ENCODE results near the gene KCNN3. TPM values are rescaled to one million over a fixed set of nuclear protein-coding genes. Genes with fewer than 3 reads are reported as not detected.

KCNN3 gene
- total RNA-seq, 3 donors from 2014 or later (not counting 1 experiment from before 2014, with no cell fraction given), result 0.05 to 0.95 TPM; not detected in 1

DNA sequence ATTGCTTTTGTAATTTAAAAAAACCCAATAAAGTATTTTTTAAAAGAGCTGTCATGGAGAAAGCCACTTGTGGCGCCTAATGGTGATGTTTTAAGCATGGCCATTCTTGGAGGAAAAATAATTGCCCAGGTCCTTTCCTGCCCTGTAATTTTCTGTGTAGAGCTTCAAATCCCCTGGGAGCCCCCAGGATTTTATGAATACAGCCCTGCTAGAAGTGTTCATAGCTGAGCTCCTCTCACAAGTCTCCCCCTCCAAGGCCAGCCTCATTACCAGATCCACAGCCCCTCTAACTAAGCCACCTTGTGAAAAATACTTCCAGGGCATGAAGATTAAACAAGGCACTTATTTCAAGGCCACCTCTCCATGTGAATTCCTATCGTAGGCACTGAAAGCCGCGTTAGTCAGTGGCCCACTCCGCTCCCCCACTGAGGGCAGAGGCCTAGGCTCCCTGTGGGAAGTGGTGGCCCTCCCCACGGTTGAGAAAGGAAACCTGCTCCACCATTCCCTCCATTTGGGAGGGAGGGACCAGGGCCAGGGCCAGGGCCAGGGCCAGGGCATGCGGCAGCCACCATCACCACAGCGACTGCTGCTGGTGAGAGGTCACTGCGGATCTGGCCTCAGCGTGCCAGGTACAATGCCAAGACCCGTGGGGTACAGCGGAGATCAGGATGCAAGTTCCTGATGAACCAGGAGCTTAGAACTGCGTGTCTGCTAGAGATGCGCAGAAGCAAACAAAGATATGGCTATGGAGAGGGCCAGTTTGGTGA, 83.1 kb downstream of the KCNN3 start:
- no peaks in the 10 kb centered on the region for H3K9me3 ChIP-seq (ENCODE audit: control insufficient read depth, insufficient read depth, low read length)
- H3K27ac ChIP-seq (ENCODE audit: low read length), result no peak overlapping the region
- no peaks in the 10 kb centered on the region for H3K27me3 ChIP-seq (ENCODE audit: control insufficient read depth, insufficient read depth, low read length)
- peaks cover 15% of the 10 kb centered on the region for H3K4me1 ChIP-seq (ENCODE audit: control insufficient read depth, insufficient read depth, low read length)
- Mint-ChIP-seq H3K4me1 (peaks cover 10% of the 10 kb centered on the region in 2 donors), H3K27me3 (ENCODE audit: low read depth in 2 of 2) (peaks cover 4 to 17% of the 10 kb centered on the region in 2 donors), H3K4me3 (no peak overlapping the region), H3K9me3 (no peaks in the 10 kb centered on the region), H3K27ac (no peak overlapping the region), H3K36me3 (no peaks in the 10 kb centered on the region)
- DNase-seq (no peak), ATAC-seq (no peak)
- no peaks in the 10 kb centered on the region for H3K36me3 ChIP-seq (ENCODE audit: control insufficient read depth, insufficient read depth, low read length)
- no peak for TF ChIP-seq CTCF (IDR thresholded peaks at IDR 0.05)
- intact Hi-C loops (cut with micrococcal nuclease), result no loop called here
- 94% methylated on average over 14 of the region's 14 CpGs for WGBS (ENCODE audit: insufficient coverage)
- no peak overlapping the region for H3K4me3 ChIP-seq (ENCODE audit: low read length)

DNA sequence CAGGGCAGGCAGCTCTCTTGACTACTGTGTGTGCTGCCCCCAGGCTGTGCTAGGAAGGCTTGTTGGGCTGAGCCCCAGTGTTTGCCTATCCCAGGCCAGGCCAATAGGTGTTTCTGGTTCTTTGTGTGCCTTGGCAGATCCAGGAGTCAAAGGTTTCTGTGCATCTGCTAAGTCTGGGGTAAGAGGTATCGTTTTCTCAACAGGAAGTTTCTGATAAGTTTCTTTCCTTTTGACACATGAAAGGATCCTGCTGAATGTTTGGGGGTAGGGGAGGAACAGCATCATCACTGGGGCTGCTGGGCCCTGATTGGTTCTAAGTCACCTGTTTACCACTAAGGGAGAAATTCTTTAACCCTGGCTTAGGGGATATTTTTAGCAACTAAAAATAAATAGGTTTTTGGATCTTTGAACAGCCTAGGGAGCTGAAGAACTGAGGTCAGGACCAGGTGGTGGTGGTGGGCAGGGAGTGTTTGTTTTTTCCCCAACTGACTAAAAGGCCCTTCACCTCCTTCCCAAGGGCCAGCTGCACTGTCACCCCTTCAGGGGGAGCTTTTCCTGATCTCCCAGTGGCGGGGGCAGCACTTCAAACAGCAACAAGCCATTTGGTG, 85.1 kb downstream of the KCNN3 start:
- no peak overlapping the region for H3K27ac ChIP-seq (ENCODE audit: low read length)
- H3K27me3 ChIP-seq (ENCODE audit: control insufficient read depth, insufficient read depth, low read length), result no peaks in the 10 kb centered on the region
- no peaks in the 10 kb centered on the region for H3K36me3 Mint-ChIP-seq
- H3K9me3 Mint-ChIP-seq, result no peaks in the 10 kb centered on the region
- H3K27me3 Mint-ChIP-seq (ENCODE audit: low read depth in 2 of 2), result peaks cover 0 to 8% of the 10 kb centered on the region in 2 donors
- no peaks in the 10 kb centered on the region for H3K36me3 ChIP-seq (ENCODE audit: control insufficient read depth, insufficient read depth, low read length)
- peaks cover 2% of the 10 kb centered on the region for H3K4me1 ChIP-seq (ENCODE audit: control insufficient read depth, insufficient read depth, low read length)
- no peak for TF ChIP-seq CTCF (IDR thresholded peaks at IDR 0.05)
- intact Hi-C loops (cut with micrococcal nuclease), result no loop called here
- peak in 1 of 3 donors; percentile 26 for ATAC-seq
- H3K4me3 Mint-ChIP-seq, result no peak overlapping the region
- H3K9me3 ChIP-seq (ENCODE audit: control insufficient read depth, insufficient read depth, low read length), result no peaks in the 10 kb centered on the region
- 20% methylated on average over 2 of the region's 2 CpGs for WGBS (ENCODE audit: insufficient coverage)
- H3K4me1 Mint-ChIP-seq, result no peaks in the 10 kb centered on the region
- H3K27ac Mint-ChIP-seq, result no peak overlapping the region
- no peak overlapping the region for H3K4me3 ChIP-seq (ENCODE audit: low read length)
- peak in 1 of 2 donors; percentile 80 for DNase-seq

- Mint-ChIP-seq H3K4me1 (no peaks in the 10 kb centered on the region), H3K27me3 (ENCODE audit: low read depth in 2 of 2) (peaks cover 0 to 5% of the 10 kb centered on the region in 2 donors), H3K4me3 (no peak overlapping the region), H3K36me3 (no peaks in the 10 kb centered on the region), H3K9me3 (no peaks in the 10 kb centered on the region), H3K27ac (no peak overlapping the region)
- Histone ChIP-seq H3K36me3 (ENCODE audit: control insufficient read depth, insufficient read depth, low read length) (no peaks in the 10 kb centered on the region), H3K9me3 (ENCODE audit: control insufficient read depth, insufficient read depth, low read length) (no peaks in the 10 kb centered on the region), H3K4me3 (ENCODE audit: low read length) (no peak overlapping the region), H3K4me1 (ENCODE audit: control insufficient read depth, insufficient read depth, low read length) (peaks cover 2% of the 10 kb centered on the region), H3K27ac (ENCODE audit: low read length) (no peak overlapping the region), H3K27me3 (ENCODE audit: control insufficient read depth, insufficient read depth, low read length) (no peaks in the 10 kb centered on the region)
- 83% methylated on average over 6 of the region's 6 CpGs for WGBS (ENCODE audit: insufficient coverage)
- TF ChIP-seq CTCF (IDR thresholded peaks at IDR 0.05), result no peak
- no peak for ATAC-seq
- intact Hi-C loops (cut with micrococcal nuclease), result no loop called here
- no peak for DNase-seq
These were observed 85.7 kb downstream of the KCNN3 start for GRCh38 chr1:154784416-154784815.
